ENCODE results near the gene STX10. TPM values are rescaled to one million over a fixed set of nuclear protein-coding genes. Genes with fewer than 3 reads are reported as not detected.
"Not testable (repeated sequence)": the region's sequence is repeated elsewhere in the genome, so short reads cannot be mapped to it uniquely, and the experiment has no call there.

STX10 gene
- total and polyA plus RNA-seq, 2 donors (not counting 1 experiment from before 2014, with no cell fraction given) = 48.9 to 69.2 TPM

- peak overlapping the region; percentile 99 for H3K27ac ChIP-seq (ENCODE audit: insufficient read depth, low read length)
- peaks cover 7% of the 10 kb centered on the region for H3K4me1 ChIP-seq (ENCODE audit: control insufficient read depth, extremely low read depth, insufficient read depth, low read length)
- peak overlapping the region; percentile 92 for H3K4me2 ChIP-seq (ENCODE audit: extremely low read depth, insufficient read depth, low read length)
- H3K9ac ChIP-seq (ENCODE audit: insufficient read depth, low read length) = peak overlapping the region; percentile 97
- DNase-seq (ENCODE audit: low read depth in 2 of 2) = peak; percentile 27 to 58
- H3K9me3 ChIP-seq (ENCODE audit: control insufficient read depth, insufficient read depth, low read depth, low read length) = no peaks in the 10 kb centered on the region
- no peak for TF ChIP-seq EZH2 (IDR thresholded peaks at IDR 0.05; ENCODE audit: low read length, missing control alignments)
- TF ChIP-seq CTCF (conservative IDR thresholded peaks at IDR 0.05 in 1 of 2, IDR thresholded peaks at IDR 0.05 in 1 of 2; ENCODE audit: low read depth in 1 of 2, low read length in 2 of 2) = no peak
- peak overlapping the region; percentile 75 to 100 (median 98) for H3K4me3 ChIP-seq (replicated peaks in 1 of 4; ENCODE audit: control extremely low read depth in 1 of 4, insufficient read depth in 1 of 4, low read depth in 3 of 4, low read length in 4 of 4)
- H2AFZ ChIP-seq (ENCODE audit: low read length) = peak overlapping the region; percentile 89
- H3K27me3 ChIP-seq (ENCODE audit: control insufficient read depth, insufficient read depth, low read length) = no peaks in the 10 kb centered on the region
- H4K20me1 ChIP-seq (ENCODE audit: control insufficient read depth, extremely low read depth, insufficient read depth, low read length) = no peaks in the 10 kb centered on the region
- peaks cover 4% of the 10 kb centered on the region for H3K36me3 ChIP-seq (ENCODE audit: control insufficient read depth, insufficient read depth, low read length)
- H3K79me2 ChIP-seq (ENCODE audit: control insufficient read depth, insufficient read depth, low read length) = peaks cover 44% of the 10 kb centered on the region
Observed at GRCh38 chr19:13149628-13150186, 468 bp downstream of the STX10 start.

- H3K27ac ChIP-seq (ENCODE audit: insufficient read depth, low read length) = peak overlapping the region; percentile 99
- H3K36me3 ChIP-seq (ENCODE audit: control insufficient read depth, insufficient read depth, low read length); H4K20me1 ChIP-seq (ENCODE audit: control insufficient read depth, extremely low read depth, insufficient read depth, low read length); H3K4me1 ChIP-seq (ENCODE audit: control insufficient read depth, extremely low read depth, insufficient read depth, low read length); H3K9me3 ChIP-seq (ENCODE audit: control insufficient read depth, insufficient read depth, low read depth, low read length); H3K27me3 ChIP-seq (ENCODE audit: control insufficient read depth, insufficient read depth, low read length); DNase-seq (ENCODE audit: low read depth in 2 of 2): not testable (repeated sequence)
- peak overlapping the region; percentile 97 for H3K9ac ChIP-seq (ENCODE audit: insufficient read depth, low read length)
- H3K4me2 ChIP-seq (ENCODE audit: extremely low read depth, insufficient read depth, low read length) = peak overlapping the region; percentile 92
- peaks cover 39% of the 10 kb centered on the region for H3K79me2 ChIP-seq (ENCODE audit: control insufficient read depth, insufficient read depth, low read length)
- peak overlapping the region; percentile 66 for H2AFZ ChIP-seq (ENCODE audit: low read length)
- H3K4me3 ChIP-seq (replicated peaks in 1 of 4; ENCODE audit: control extremely low read depth in 1 of 4, insufficient read depth in 1 of 4, low read depth in 3 of 4, low read length in 4 of 4) = peak overlapping the region; percentile 75 to 100 (median 98)
Observed at GRCh38 chr19:13149173-13149627, 975 bp downstream of the STX10 start.

GRCh38 chr19:13146763-13147563 lies 3.2 kb downstream of the STX10 start:
- TF ChIP-seq EZH2 (IDR thresholded peaks at IDR 0.05; ENCODE audit: low read length, missing control alignments) (no peak), CTCF (conservative IDR thresholded peaks at IDR 0.05 in 1 of 2, IDR thresholded peaks at IDR 0.05 in 1 of 2; ENCODE audit: low read depth in 1 of 2, low read length in 2 of 2) (no peak)
- H3K9me3 ChIP-seq (ENCODE audit: control insufficient read depth, insufficient read depth, low read depth, low read length) = no peaks in the 10 kb centered on the region
- no peak overlapping the region for H2AFZ ChIP-seq (ENCODE audit: low read length)
- no peak overlapping the region for H3K4me2 ChIP-seq (ENCODE audit: extremely low read depth, insufficient read depth, low read length)
- no peaks in the 10 kb centered on the region for H3K27me3 ChIP-seq (ENCODE audit: control insufficient read depth, insufficient read depth, low read length)
- H3K79me2 ChIP-seq (ENCODE audit: control insufficient read depth, insufficient read depth, low read length) = peaks cover 18% of the 10 kb centered on the region
- peak overlapping the region; percentile 0 for H3K27ac ChIP-seq (ENCODE audit: insufficient read depth, low read length)
- DNase-seq (ENCODE audit: low read depth in 2 of 2) = peak in 1 of 2 donors; percentile 66
- peaks cover 13% of the 10 kb centered on the region for H3K4me1 ChIP-seq (ENCODE audit: control insufficient read depth, extremely low read depth, insufficient read depth, low read length)
- no peak overlapping the region for H3K4me3 ChIP-seq (replicated peaks in 1 of 4; ENCODE audit: control extremely low read depth in 1 of 4, insufficient read depth in 1 of 4, low read depth in 3 of 4, low read length in 4 of 4)
- H3K9ac ChIP-seq (ENCODE audit: insufficient read depth, low read length) = no peak overlapping the region
- peaks cover 4% of the 10 kb centered on the region for H3K36me3 ChIP-seq (ENCODE audit: control insufficient read depth, insufficient read depth, low read length)
- no peaks in the 10 kb centered on the region for H4K20me1 ChIP-seq (ENCODE audit: control insufficient read depth, extremely low read depth, insufficient read depth, low read length)

Measured in fibroblast of lung (primary cell).